Lung (tissue), 12 donors: Measurements from ENCODE around the gene VTI1A. TPM values are rescaled to one million over a fixed set of nuclear protein-coding genes. Genes with fewer than 3 reads are reported as not detected.

Experiments
- ATAC-seq: fragments of 200-7000 bp; cut with Tn5 transposase; one replicate; pipeline ENCODE4 v1.9.1; 2020; ENCODE audit warnings: moderate number of reproducible peaks; ENCODE audit not compliant: insufficient read depth, low FRiP score
- DNase-seq, 3 donors: peaks; one replicate each; pipeline ENCODE4 v3.0.0-alpha.2; 2013 to 2017
- H3K27ac ChIP-seq, 2 donors: one replicate each; pipeline ENCODE4 v1.5.1; 2013; ENCODE audit warnings: mild to moderate bottlenecking in 2 of 2, moderate library complexity in 2 of 2, control low read depth in 1 of 2, inconsistent platforms in 1 of 2, low read depth in 1 of 2, low read length in 1 of 2
- H3K27me3 ChIP-seq, 3 donors: one replicate each; pipeline ENCODE4 v1.5.1; 2013; ENCODE audit warnings: low read length in 2 of 3; ENCODE audit not compliant: control insufficient read depth in 3 of 3, insufficient read depth in 3 of 3
- H3K36me3 ChIP-seq, 4 donors: one replicate each; pipeline ENCODE4 v1.5.1; 2013; ENCODE audit warnings: low read length in 4 of 4, mild to moderate bottlenecking in 1 of 4, moderate library complexity in 1 of 4; ENCODE audit not compliant: control insufficient read depth in 4 of 4, insufficient read depth in 4 of 4
- H3K4me1 ChIP-seq, 5 donors: one replicate each; pipeline ENCODE4 v1.5.1; 2013; ENCODE audit warnings: low read length in 5 of 5, mild to moderate bottlenecking in 2 of 5, moderate library complexity in 1 of 5; ENCODE audit not compliant: control insufficient read depth in 5 of 5, insufficient read depth in 5 of 5
- H3K4me3 ChIP-seq: one replicate; pipeline ENCODE4 v1.5.1; 2013; ENCODE audit warnings: mild to moderate bottlenecking, control low read depth, moderate library complexity
- H3K9ac ChIP-seq, 2 donors: one replicate each; pipeline ENCODE4 v1.5.1; 2013; ENCODE audit warnings: low read length in 2 of 2, control low read depth in 1 of 2; ENCODE audit not compliant: insufficient read depth in 1 of 2
- H3K9me3 ChIP-seq, 4 donors: one replicate each; pipeline ENCODE4 v1.5.1; 2013; ENCODE audit warnings: low read length in 3 of 4, mild to moderate bottlenecking in 1 of 4, moderate library complexity in 1 of 4; ENCODE audit not compliant: control insufficient read depth in 4 of 4, insufficient read depth in 3 of 4
- CTCF ChIP-seq: IDR thresholded peaks from 2 replicates; pipeline ENCODE4 v1.5.1; 2012; ENCODE audit warnings: mild to moderate bottlenecking; ENCODE audit errors: control extremely low read depth, extremely low read depth
- WGBS, 2 donors: extraction: QIAGEN DNeasy Blood & Tissue Kit; methylation state at CpG; one replicate each; pipeline ENCODE4 v1.1.7; 2013; 5-methylcytosine and 5-hydroxymethylcytosine counted together
- polyA plus RNA-seq, 2 donors: library from polyadenylated mRNA; stranded (reverse); fragments of 200-250 nt; gene quantifications; one replicate each; pipeline ENCODE4 v1.2.1, GENCODE V29; 2013
- total RNA-seq, 2 donors: library from RNA; depleted of rRNA in 1 of 2; stranded (reverse); fragments of >200 nt in 1 of 2; gene quantifications; one replicate each; pipeline ENCODE4 v1.2.1, GENCODE V29; 2014 to 2021
- donor health status: control.
- donor health status: control.
- donor health status: Bipolar disorder and iron deficiency.
- donor health status: healthy.
- donor health status: DM: yes; HTN: yes; CAD: no.

The VTI1A gene
- total and polyA plus RNA-seq, 4 donors = 9.2 to 48.2 (median 28.4) TPM

GRCh38 chr10:112552593-112553110 lies 105.6 kb downstream of the VTI1A start:
- Histone ChIP-seq H3K27ac (no peak overlapping the region), H3K27me3 (no peaks in the 10 kb centered on the region), H3K4me3 (no peak overlapping the region), H3K36me3 (peaks cover 0 to 3% (median 0%) of the 10 kb centered on the region in 4 donors), H3K9ac (no peak overlapping the region), H3K9me3 (no peaks in the 10 kb centered on the region), H3K4me1 (no peaks in the 10 kb centered on the region)
- DNase-seq (no peak), ATAC-seq (no peak)
- 83 to 90% methylated on average over 4 of the region's 4 CpGs for WGBS, 2 donors
- no peak for TF ChIP-seq CTCF

GRCh38 chr10:112553315-112553714 lies 106.3 kb downstream of the VTI1A start:
- no peaks in the 10 kb centered on the region for H3K9me3 ChIP-seq
- no peaks in the 10 kb centered on the region for H3K4me1 ChIP-seq
- H3K36me3 ChIP-seq = peaks cover 0 to 3% (median 0%) of the 10 kb centered on the region in 4 donors
- no peak overlapping the region for H3K4me3 ChIP-seq
- H3K27me3 ChIP-seq = no peaks in the 10 kb centered on the region
- TF ChIP-seq CTCF = no peak
- H3K9ac ChIP-seq = no peak overlapping the region
- no peak overlapping the region for H3K27ac ChIP-seq
- DNase-seq (no peak), ATAC-seq (no peak)
- WGBS, 2 donors = 93 to 96% methylated on average over 3 of the region's 3 CpGs

GRCh38 chr10:112554263-112554662 lies 107.2 kb downstream of the VTI1A start:
- Histone ChIP-seq H3K9me3 (no peaks in the 10 kb centered on the region), H3K36me3 (no peaks in the 10 kb centered on the region), H3K9ac (no peak overlapping the region), H3K27ac (no peak overlapping the region), H3K4me1 (no peaks in the 10 kb centered on the region), H3K4me3 (no peak overlapping the region), H3K27me3 (no peaks in the 10 kb centered on the region)
- DNase-seq (no peak), ATAC-seq (no peak)
- no peak for TF ChIP-seq CTCF

GRCh38 chr10:112557197-112557596 lies 110.2 kb downstream of the VTI1A start:
- Histone ChIP-seq H3K27ac (no peak overlapping the region), H3K36me3 (no peaks in the 10 kb centered on the region), H3K4me1 (no peaks in the 10 kb centered on the region), H3K9ac (no peak overlapping the region), H3K27me3 (no peaks in the 10 kb centered on the region), H3K4me3 (no peak overlapping the region), H3K9me3 (no peaks in the 10 kb centered on the region)
- DNase-seq = no peak
- TF ChIP-seq CTCF = no peak
- WGBS, 2 donors = 96 to 100% methylated on average over 2 of the region's 2 CpGs
- ATAC-seq = no peak
